G401.6 (cell line): Measurements from ENCODE around the gene CDC42SE2.
"Not testable (repeated sequence)": the region's sequence is repeated elsewhere in the genome, so short reads cannot be mapped to it uniquely, and the experiment has no call there.

Experiments used
- FAIRE-seq: peaks from 2 replicates; lab custom pipeline; 2012; peaks lifted over from hg19 to GRCh38; lab: Jason Lieb, UNC

The CDC42SE2 gene

GRCh38 chr5:131277875-131278740, 14.3 kb downstream of the CDC42SE2 start:
- FAIRE-seq = no peak

DNA sequence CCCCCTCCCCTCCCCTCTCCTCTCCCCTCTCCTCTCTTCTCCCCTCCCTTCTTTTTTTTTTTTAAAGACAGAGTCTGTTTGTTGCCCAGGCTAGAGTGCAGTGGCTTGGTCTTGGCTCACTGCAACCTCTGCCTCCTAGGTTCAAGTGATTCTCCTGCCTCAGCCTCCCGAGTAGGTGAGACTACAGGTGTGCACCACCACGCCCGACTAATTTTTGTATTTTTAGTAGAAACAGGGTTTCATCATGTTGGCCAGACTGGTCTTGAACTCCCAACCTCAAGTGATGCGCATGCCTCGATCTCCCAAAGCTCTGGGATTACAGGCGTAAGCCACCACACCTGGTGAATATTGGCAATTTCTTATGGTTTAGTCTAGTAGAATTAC, 14.9 kb downstream of the CDC42SE2 start:
- FAIRE-seq = not testable (repeated sequence)

DNA sequence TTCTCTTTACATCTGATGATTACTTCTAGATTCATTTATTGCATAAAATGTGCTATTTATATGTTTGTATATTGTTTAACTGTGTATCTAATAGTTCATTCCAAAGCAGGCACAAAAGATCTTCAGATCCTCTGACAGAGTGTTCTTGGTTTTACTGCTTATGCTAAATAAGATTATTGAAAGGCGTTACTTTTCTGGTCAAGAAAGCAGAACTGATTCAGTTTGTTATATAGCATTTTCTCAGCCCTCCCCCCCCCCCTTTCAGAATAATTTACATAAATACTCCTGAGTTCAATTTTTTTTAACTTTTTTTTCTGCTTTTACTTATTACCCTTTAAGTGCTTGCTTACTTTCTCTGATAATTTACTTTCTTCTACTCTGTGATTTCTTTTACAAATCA, 15.4 kb downstream of the CDC42SE2 start:
- no peak for FAIRE-seq

GRCh38 chr5:131280417-131280816, 16.6 kb downstream of the CDC42SE2 start:
- no peak for FAIRE-seq

DNA sequence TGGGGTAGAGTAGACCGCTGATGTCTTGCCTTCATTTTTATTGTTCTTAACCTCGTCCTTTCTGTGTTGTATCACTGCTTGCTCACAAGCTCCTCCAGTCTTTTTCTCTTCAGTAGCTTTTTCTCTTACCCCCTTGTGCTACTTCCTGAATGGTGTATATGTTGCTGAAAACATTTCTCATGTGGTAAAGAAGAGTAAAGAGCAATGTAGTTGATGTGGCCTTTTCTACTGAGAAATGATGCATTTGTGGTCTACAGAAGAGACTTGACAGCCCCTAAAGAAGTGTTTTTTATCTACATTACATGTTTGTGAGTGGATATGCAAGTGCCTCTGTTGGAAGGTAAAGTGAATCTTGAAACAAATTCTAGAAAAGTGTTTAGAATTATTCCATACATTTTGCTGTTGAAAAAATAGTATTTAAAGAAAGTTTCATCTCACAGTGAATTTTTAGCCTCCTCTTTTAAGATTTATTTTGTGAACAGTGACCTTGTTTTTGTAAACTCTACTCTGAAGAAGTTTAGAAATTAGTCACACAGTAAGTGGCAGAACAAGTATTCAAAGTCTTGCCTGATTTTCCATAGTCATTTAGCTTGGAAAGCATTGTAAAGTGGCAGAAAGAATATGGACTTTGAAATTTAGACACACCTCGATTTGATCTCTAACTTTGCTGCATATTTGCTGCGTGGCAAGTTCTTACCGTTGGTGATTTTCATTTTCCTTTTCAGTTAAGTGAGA, 17.4 kb downstream of the CDC42SE2 start:
- FAIRE-seq = no peak

DNA sequence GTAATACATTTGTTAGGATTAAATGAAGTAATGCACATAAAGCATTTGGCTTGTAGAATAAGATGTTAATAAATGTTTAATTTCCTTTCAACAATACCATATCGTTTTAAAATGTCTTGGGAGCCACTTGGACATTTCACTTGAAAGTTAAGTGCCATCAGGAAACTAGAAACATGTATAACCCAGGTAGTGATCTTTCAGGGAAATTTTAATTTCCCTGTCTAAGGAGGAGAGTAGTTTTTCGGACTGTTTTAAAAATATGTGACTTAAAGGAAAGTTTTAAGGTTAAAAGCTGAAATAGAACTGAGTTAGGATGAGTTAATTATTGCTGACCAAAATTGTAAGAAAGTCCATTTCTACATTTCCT, 18.0 kb downstream of the CDC42SE2 start:
- FAIRE-seq = no peak

- peak; percentile 21 for FAIRE-seq
Measured at GRCh38 chr5:131282235-131282634, 18.4 kb downstream of the CDC42SE2 start.

DNA sequence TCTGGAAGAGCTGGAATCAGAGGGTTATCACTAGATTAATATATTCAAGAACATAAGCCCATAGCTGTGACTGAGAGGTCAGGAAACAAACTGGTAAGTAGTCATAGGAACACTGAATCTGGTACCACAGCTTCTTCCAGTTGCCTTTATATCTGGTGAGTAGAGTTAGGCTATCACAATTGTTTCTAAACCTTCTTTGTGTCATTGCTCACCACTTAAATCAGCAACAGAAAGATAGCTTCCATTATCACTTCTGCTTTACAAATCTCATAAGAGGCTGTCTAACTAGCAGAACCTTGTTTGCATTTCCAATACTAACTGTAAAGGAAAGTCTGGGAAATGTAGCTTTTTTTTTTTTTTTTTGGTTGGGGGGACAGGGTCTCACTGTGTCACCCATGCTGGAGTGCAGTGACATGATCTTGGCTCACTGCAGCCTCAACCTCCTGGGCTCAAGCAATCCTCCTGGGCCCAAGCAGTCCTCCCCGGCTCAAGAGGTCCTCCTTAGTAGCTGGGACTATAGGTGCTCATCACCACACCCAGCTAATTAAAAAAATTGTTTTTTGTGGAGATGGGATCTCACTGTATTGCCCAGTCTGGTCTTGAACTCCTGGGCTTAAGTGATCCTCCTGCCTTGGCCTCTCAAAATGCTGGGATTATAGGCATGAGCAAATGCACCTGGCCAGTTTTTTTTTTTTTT, 22.0 kb downstream of the CDC42SE2 start:
- FAIRE-seq = no peak

DNA sequence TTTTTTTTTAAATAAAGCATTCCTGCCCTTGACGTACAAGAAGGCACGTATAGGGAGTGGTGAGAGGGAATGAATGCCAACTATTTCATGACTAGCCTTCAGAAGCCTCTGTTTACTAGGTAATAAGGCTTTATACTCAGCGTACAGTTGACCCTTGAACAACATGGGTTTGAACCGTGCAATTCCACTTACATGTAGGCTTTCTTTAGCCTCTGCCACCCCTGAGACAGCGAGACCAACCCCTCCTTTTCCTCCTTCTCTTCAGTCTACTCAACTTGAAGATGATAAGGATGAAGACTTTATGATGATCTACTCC, 22.5 kb downstream of the CDC42SE2 start:
- no peak for FAIRE-seq

DNA sequence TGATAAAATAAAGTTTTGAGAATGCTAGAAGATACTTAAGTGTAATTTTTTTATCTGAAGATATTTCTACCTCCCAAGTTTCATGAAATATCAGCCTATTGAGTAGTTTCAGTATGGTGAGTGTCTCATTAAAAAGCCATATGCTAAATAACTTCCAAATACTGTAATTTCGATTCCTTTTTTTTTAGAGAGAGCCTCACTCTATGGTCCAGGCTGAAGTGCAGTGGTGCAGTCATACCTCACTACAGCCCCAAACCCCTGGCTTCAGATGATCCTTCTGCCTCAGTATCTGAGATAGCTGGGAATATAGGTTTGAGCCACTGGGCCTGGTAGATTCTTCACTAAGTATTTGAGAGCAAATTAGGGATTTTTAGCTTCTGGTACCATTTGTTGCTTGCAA, 24.5 kb downstream of the CDC42SE2 start:
- no peak for FAIRE-seq

DNA sequence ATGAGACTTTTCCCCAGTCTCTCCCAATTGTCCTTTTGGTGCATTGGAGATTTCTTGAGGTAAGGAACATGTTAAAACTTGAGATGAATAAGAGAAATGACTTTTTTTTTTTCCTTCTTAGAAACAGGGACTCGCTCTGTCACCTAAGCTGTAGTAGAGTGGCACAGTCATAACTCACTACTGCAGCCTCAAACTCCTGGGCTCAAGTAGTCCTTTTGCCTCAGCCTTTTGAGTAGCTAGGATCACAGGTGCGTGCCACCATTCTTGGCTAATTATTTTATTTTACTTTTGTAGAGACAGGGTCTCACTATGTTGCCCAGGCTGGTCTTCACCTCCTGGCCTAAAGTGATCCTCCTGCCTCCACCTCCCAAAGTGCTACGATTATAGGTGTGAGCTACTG, 25.9 kb downstream of the CDC42SE2 start:
- FAIRE-seq = no peak

DNA sequence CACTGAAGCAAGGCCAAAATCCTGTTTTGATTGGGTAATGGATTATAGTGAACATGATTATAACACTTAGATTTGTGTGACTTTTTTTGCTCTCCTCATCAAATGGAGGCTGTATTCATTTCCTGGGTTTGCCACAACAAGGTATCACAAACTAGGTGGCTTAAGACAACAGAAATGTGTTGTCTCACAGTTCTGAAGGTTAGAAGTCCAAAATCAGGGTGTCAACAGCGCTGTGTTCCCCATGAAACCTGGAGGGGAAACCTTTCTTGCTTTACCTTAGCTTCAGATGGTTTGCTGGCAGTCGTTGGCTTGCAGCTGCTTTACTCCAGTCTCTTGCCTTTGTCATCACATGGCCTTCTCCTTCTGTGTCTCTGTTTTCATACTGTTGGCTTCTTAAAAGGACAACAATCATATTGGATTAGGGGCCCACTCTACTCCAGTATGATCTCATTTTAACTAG, 32.4 kb downstream of the CDC42SE2 start:
- no peak for FAIRE-seq

GRCh38 chr5:131297886-131298285, 34.0 kb downstream of the CDC42SE2 start:
- no peak for FAIRE-seq

GRCh38 chr5:131299465-131299864, 35.6 kb downstream of the CDC42SE2 start:
- FAIRE-seq = no peak

DNA sequence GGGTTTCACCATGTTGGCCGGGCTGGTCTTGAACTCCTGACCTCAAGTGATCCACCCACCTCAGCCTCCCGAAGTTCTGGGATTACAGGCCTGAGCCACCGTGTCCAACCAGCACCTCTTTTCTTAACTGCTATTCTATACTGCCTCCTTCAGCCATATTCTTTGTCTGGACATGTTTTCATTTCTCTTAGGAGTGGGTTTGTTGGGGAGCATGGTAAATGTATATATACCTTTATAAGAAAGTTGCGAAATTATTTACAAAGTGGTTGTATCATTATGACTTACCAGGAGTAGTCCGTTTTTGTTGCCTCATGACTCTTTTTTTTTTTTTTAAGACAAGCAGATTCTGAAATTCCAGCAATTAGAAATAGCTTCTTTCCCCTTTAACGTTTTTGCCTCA, 38.7 kb downstream of the CDC42SE2 start:
- FAIRE-seq = no peak

GRCh38 chr5:131303537-131303936, 39.7 kb downstream of the CDC42SE2 start:
- FAIRE-seq = no peak

GRCh38 chr5:131304414-131304813, 40.6 kb downstream of the CDC42SE2 start:
- no peak for FAIRE-seq

DNA sequence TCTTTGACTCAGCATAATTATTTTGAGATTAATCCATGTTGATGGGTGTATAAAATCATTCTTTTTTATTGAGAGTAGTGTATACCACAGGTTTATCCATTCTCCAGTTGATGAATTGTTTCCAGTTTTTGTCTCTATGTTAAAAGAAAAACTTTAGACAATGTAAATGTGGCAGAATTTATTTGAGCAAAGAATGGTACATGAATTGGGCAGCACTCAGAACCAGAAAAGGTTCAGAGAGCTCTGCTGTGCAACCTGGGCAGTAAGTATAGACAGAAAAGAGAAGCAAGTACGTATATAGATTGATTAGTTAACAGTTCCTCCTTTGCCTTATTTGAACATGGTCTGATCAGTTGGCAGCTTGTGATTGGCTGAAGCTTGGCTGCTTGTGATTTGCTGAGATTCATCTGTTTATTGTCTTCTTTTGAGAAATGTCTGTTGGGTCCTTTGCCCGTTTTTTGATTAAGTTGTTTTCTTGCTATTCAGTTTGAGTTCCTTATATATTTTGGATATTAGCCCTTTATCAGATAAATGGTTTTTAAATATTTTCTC, 41.4 kb downstream of the CDC42SE2 start:
- no peak for FAIRE-seq

- FAIRE-seq = no peak
Measured at GRCh38 chr5:131305906-131306305, 42.1 kb downstream of the CDC42SE2 start.

DNA sequence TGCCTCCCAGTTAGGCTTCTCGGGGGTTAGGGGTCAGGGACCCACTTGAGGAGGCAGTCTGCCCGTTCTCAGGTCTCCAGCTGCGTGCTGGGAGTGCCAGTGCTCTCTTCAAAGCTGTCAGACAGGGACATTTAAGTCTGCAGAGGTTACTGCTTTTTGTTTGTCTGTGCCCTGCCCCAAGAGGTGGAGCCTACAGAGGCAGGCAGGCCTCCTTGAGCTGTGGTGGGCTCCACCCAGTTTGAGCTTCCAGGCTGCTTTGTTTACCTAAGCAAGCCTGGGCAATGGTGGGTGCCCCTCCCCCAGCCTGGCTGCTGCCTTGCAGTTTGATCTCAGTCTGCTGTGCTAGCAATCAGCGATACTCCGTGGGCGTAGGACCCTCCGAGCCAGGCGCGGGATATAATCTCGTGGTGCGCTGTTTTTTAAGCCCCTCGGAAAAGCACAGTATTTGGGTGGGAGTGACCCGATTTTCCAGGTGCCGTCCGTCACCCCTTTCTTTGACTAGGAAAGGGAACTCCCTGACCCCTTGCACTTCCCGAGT, 48.5 kb downstream of the CDC42SE2 start:
- not testable (repeated sequence) for FAIRE-seq

- FAIRE-seq = no peak
Measured at GRCh38 chr5:131316026-131316425, 52.2 kb downstream of the CDC42SE2 start.

- no peak for FAIRE-seq
Measured at GRCh38 chr5:131316822-131317221, 53.0 kb downstream of the CDC42SE2 start.

- no peak for FAIRE-seq
Measured at GRCh38 chr5:131318455-131318854, 54.6 kb downstream of the CDC42SE2 start.
